ENCODE measurements around the gene SAMD1.

DNA sequence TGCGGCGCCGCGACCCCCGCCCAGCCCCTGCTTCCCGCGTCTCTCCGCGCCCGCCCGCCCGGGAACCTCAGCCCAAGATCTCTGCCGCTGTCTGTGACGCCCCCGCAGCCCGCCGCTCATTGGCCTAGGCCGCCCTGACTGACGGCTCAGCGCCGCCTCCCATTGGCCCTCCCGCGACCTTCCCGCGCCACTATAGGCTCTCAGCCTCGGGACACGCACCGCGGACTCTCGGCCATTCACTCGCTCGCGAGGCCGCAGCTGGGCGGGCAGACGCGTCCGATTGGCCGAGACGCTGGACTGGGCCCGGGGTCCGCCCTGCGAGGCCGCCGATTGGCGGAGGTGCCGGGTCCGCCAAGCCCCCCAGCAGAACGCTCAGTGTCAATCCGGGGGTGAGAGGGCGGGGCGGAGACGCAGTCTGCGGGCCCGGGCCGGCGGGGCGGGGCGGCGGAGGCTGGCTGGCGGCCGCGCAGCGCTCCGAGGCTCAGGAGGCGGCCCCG is 27.2 kb upstream of the SAMD1 start, which contains the start of gene PRKACA:
- TF ChIP-seq EZH2 (IDR thresholded peaks at IDR 0.05) (no peak), POLR2AphosphoS5 (IDR thresholded peaks at IDR 0.05; ENCODE audit: borderline replicate concordance, low read depth, low read length) (peak; percentile 40; the same call in 1 of the 2 replicates), FOXP2 (optimal IDR thresholded peaks at IDR 0.05; ENCODE audit: control extremely low read depth, extremely low read length, insufficient read depth) (peak; percentile 68)
